GM12872 (cell line): Measurements from ENCODE around the gene TMEM134.

Experiments used
- CTCF ChIP-seq: IDR thresholded peaks from 3 replicates; pipeline ENCODE4 v1.5.1; 2011; ENCODE audit warnings: low read depth, mild to moderate bottlenecking, low read length, moderate library complexity; ENCODE audit not compliant: insufficient read depth

The TMEM134 gene

DNA sequence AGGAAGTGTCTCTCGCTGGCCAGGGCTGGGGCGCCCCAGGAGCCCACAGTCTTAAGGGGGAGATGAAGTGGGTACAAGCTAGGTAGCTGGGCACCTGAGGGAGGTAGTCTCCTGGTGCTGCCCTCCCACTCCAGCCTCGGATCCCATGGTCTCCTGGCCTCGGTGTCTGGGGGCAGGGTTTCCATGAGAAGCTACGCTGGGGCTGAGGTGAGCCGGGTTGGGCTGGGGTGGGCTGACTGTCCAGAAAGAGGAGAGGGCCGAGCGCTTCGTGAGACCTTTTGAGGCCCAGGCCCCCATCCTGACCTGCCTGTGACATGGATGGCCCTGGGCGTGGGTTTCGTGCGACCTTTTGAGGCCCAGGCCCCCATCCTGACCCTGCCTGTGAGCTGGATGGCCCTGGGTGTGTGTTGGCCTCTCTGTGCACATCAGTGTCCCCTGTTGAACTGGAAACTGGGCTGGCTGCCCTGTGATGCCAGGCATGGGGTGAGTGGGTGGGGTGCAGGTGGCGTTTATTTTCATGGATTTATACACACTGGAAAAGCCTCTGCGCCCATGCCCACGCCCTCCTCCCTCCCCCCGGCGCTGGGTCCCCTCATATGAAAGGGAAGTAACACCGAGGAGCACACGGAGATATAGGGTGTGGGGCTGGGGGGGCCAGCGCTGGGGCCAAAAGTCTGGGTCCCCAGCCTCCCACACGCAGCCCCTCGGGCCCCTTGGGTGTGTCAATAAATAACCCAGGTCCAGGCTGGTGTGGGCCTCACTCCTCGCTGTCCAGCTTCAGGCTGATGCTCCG lies 22.4 kb upstream of the TMEM134 start:
- no peak for TF ChIP-seq CTCF

DNA sequence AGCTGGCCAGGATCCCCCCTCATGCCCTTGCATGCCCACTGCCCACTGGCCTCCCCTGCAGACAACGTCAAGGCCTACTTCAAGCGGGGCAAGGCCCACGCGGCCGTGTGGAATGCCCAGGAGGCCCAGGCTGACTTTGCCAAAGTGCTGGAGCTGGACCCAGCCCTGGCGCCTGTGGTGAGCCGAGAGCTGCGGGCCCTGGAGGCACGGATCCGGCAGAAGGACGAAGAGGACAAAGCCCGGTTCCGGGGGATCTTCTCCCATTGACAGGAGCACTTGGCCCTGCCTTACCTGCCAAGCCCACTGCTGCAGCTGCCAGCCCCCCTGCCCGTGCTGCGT lies 21.6 kb upstream of the TMEM134 start:
- no peak for TF ChIP-seq CTCF

DNA sequence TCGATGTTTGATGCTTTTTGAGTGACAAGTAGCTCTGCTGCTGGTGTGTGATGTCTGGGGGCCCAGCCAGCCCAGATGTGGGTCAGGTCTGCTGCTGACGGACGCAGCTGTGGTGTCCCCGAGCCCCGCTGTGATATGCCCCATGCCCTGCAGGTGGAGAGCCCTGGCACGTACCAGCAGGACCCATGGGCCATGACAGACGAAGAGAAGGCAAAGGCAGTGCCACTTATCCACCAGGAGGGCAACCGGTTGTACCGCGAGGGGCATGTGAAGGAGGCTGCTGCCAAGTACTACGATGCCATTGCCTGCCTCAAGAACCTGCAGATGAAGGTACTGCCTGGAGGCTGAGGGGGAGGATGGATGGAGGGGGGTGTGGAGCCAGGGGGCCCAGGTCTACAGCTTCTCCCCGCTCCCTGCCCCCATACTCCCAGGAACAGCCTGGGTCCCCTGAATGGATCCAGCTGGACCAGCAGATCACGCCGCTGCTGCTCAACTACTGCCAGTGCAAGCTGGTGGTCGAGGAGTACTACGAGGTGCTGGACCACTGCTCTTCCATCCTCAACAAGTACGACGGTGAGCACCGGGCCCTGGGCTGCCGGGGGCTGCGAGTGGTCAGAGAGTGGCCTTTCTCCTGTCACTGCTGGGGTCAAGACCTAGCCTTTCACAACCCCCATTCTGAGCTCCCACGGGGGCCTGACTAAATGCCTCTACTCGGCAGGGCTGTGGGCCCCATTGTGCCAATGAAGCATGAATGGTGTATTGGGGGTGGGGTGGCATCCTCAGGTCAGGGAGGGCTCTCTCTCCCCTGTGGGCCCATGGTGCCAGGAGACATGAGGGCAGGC lies 21.1 kb upstream of the TMEM134 start:
- TF ChIP-seq CTCF: no peak

DNA sequence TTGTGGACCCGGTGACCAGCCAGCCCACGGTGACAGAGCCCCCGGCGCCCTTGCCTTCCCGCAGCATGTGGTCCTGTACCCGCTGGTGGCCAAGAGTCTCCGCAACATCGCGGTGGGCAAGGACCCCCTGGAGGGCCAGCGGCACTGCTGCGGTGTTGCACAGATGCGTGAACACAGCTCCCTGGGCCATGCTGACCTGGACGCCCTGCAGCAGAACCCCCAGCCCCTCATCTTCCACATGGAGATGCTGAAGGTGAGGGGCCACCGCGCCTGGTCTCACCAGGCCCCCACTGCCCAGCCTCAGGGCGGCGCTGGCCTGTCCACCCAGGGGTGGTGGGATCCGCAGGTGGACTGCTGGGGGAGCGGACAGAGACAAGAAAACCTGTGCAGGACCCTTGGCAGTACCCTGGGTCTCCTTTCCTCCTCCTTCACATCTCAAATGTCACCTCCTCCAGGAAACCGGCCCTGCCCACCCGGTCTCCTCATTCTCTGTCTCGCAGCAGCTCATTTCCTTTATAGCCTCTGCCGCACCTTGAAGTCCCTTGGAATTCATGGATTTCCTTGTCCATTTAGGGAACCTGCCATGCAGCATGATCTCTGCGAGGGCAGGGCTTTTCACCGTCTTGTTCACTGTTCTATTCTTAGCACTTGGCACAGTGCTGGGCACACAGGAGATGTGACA lies 20.3 kb upstream of the TMEM134 start:
- TF ChIP-seq CTCF: no peak

DNA sequence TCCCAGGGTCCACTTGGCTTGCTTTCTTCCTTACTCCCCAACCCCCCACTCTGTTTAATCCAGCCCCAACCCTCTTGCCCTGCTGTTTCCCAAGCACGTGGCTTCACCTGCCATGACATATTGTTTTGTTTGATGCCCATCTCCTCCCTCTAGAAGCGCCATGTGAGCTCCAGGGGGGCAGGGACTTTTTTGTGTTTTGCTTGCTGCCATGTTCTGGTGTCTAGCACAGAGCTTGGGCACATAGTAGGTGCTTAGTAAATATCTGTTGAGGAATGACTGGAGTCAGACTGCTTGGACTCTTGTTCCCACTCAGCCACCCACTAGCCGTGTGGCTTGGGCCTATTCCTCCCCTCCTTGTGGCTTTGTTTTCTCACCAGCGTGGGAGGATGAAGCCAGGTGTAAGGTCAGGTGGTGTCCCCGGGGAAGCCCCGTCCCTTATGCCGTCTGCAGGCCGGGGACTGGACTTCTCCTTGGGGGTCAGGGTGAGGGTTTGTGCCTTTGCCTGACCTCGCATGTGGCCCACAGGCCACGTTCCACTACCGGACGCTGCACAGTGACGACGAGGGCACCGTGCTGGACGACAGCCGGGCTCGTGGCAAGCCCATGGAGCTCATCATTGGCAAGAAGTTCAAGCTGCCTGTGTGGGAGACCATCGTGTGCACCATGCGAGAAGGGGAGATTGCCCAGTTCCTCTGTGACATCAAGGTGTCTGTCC lies 17.6 kb upstream of the TMEM134 start:
- TF ChIP-seq CTCF: no peak

- TF ChIP-seq CTCF: no peak
Measured at GRCh38 chr11:67484847-67485311, 15.8 kb upstream of the TMEM134 start.
